DMS53 (cell line): ENCODE data around the gene CLEC14A.

Experiments used
- DNase-seq: peaks from one replicate; lab custom pipeline; 2025; lab: John Stamatoyannopoulos, UW

Gene CLEC14A

DNA sequence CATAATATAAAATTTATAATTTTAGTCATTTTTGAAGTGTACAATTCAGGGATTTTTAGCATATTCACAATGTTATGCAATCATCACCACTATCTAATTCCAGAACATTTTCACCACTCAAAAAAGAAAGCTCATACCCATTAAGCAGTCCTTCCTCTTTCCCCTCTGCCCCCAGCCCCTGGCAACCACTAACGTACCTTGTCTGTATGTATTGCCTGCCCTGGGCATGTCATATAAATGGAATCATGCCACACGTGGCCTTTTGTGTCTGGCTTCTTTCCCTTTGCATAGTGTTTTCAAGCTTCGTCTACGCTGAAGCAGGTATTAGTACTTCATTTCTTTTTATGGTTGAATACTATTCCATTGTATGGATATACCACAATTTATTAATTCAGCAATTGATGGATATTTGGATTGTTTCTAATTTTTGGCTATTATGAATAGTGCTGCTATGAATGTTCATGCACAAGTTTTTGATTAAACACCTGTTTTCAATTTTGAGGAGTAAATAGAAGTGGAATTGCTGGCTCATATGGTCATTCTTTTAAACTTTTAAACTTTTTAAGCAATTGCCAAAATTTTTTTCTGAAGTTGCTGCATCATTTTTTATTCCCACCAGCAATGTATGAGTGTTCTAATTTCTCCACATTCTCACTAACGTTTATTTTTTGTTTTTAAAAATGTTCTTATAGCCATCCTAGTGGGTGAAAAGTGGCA is 49.8 kb downstream of the CLEC14A start:
- DNase-seq = no peak

DNA sequence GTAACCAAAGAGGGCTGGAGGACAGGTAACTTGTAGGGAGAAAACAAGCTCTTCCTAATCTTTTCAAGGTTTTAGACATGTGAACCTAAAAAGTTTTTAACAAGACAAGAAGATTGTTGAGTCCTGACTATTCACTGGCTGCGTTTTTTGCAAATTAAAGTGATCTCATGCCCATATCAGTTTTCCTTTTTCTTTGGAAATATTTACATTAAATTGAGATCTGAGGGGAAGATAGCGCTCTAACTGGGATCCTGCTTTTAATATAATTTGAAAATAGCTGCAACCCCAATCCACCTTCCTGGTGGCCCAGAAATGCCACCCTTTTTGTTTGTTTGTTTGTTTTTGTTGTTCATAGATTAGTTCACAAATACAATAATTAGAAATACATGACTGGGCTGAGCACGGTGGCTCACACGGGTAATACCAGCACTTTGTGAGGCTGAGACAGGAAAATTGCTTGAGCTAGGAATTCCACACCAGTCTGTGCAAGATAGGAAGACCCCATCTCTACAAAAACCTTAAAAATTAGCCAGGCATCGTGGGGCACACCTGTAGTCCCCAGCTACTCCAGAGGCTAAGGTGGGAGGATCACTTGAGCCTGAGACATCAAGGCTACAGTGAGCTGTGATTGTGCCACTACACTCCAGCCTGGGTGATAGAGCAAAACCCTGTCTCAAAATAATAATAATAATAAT is 50.6 kb downstream of the CLEC14A start:
- no peak for DNase-seq

DNA sequence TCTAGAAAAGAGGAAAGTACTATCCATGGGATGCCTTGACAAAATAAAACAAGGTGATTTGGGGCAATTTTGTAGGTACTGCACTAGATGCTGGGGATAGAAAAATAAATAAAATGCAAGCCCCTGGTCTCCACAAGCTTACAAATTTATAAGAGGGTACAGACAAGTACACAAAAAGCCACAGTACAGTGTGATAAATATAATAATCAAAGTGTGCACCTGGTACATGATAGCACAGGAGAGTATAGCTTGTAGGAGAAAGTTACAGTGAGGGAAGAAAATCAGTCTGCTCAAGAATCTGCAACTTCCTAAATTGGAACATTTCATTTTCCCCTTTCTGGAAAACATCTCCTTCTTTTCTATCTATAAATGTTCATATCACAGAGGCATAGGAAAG is 51.2 kb downstream of the CLEC14A start:
- DNase-seq = no peak
